Type B pancreatic cell (in vitro differentiated cells): Measurements from ENCODE around the gene TAOK2. TPM values are rescaled to one million over a fixed set of nuclear protein-coding genes. Genes with fewer than 3 reads are reported as not detected.

Source experiments
- DNase-seq: peaks from one replicate; pipeline ENCODE4 v3.0.0; 2021; ENCODE audit warnings: mixed read lengths; ENCODE audit not compliant: unreplicated experiment; ENCODE audit errors: extremely low spot score
- H3K27ac Mint-ChIP-seq: 2 replicates; pipeline ENCODE4 v1.8.0; 2021; ENCODE audit warnings: mild to moderate bottlenecking, mixed read lengths
- H3K27me3 Mint-ChIP-seq: 2 replicates; pipeline ENCODE4 v1.8.0; 2021; ENCODE audit warnings: mixed read lengths
- H3K36me3 Mint-ChIP-seq: 2 replicates; pipeline ENCODE4 v1.8.0; 2021; ENCODE audit warnings: mixed read lengths
- H3K4me1 Mint-ChIP-seq: one replicate; pipeline ENCODE4 v1.8.0; 2021; ENCODE audit warnings: mixed read lengths; ENCODE audit not compliant: unreplicated experiment
- H3K4me3 Mint-ChIP-seq: 2 replicates; pipeline ENCODE4 v1.8.0; 2021; ENCODE audit warnings: mild to moderate bottlenecking, mixed read lengths
- H3K9me3 Mint-ChIP-seq: 2 replicates; pipeline ENCODE4 v1.8.0; 2021; ENCODE audit warnings: mixed read lengths
- total RNA-seq: library from RNA; stranded (reverse); gene quantifications from 2 replicates; pipeline ENCODE4 v1.2.1, GENCODE V29; 2021; ENCODE audit warnings: low replicate concordance
- TF ChIP-seq, protein P1 (sequence below): fragments of 200-600 bp; sonication (generic); conservative IDR thresholded peaks from 2 replicates; pipeline ENCODE4 v1.5.0; 2021; ENCODE audit warnings: antibody characterized with exemption, mild to moderate bottlenecking

TAOK2 gene
- total RNA-seq, 1 donor from 2014 or later, result 52.4 TPM

DNA sequence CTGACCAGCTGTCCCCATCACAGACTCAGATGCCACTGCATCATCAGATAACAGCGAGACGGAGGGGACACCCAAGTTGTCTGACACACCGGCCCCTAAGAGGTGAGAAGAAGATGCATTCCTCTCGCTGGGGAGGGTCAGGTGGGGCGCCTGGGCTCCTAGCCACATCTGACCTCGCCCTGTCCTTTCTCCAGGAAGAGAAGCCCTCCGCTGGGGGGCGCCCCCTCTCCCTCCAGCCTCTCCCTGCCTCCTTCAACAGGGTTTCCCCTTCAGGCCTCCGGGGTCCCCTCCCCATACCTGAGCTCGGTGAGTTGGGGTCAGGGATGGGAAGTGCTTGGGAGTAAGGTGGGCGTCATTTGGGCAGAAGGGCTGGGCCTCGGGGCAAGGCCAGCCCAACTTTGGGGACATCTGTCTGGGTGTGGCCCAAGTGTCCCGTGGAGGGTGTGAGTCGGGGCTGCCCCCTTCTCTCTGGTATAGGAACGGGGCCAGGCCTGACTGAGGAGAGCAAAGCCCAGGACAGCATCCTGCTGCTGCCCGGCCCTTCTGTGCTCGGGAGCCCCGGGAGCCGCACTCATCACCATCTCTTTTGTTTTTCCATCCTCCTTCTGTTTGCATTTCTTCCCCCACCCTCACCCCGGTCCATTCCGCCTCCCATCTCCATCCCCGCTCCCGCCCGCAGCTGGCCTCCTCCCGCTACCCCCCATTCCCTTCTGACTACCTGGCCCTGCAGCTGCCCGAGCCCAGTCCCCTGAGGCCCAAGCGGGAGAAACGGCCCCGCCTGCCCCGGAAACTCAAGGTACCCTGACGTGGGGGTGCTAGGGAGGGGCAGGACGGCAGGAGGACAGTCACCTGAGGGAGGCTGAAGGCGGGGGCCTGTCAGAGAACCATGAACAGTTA is 27.3 kb downstream of the TAOK2 start:
- Mint-ChIP-seq H3K9me3 (no peaks in the 10 kb centered on the region), H3K36me3 (peaks cover 3% of the 10 kb centered on the region), H3K4me3 (no peak overlapping the region), H3K27me3 (no peaks in the 10 kb centered on the region), H3K4me1 (peaks cover 5% of the 10 kb centered on the region), H3K27ac (no peak overlapping the region)
- TF ChIP-seq, protein P1, sequence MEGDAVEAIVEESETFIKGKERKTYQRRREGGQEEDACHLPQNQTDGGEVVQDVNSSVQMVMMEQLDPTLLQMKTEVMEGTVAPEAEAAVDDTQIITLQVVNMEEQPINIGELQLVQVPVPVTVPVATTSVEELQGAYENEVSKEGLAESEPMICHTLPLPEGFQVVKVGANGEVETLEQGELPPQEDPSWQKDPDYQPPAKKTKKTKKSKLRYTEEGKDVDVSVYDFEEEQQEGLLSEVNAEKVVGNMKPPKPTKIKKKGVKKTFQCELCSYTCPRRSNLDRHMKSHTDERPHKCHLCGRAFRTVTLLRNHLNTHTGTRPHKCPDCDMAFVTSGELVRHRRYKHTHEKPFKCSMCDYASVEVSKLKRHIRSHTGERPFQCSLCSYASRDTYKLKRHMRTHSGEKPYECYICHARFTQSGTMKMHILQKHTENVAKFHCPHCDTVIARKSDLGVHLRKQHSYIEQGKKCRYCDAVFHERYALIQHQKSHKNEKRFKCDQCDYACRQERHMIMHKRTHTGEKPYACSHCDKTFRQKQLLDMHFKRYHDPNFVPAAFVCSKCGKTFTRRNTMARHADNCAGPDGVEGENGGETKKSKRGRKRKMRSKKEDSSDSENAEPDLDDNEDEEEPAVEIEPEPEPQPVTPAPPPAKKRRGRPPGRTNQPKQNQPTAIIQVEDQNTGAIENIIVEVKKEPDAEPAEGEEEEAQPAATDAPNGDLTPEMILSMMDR, result no peak
- DNase-seq, result no peak

DNA sequence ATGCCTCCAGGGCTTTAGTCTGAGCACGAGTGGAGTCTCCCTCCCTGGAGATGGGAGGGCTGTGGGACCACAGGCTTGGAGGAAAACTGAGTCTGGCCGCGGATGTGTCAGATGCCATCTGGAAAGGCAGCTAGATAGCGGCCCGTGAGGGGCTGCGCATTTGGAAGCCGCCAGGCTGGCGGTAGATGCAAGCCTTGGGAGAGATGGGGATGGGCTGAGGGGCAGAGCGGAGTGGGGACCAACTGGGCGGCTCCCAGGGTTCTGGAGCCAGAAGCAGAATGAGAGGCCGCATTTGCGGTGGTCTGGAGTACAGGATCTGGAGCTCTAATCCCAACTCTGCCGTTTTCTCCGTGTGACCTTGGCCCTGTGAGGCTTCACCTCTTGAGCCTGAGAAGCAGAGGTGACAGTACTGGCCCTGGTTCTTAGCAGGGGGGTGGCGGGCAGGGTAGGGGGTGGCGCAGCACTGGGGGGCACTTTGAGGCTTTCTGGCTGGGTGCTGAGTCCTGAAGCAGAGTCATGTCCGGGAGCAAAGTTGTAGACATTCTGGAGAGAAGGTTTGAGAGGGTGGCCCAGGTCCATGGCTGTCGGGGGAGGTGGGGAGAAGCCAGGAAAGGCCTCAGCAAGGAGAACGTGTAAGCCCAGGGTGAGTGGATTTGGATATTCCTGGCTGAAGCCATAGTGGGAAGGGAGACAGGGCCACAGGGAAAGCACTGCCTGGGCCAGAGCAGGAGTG is 29.1 kb downstream of the TAOK2 start:
- no peak overlapping the region for H3K4me3 Mint-ChIP-seq
- H3K27me3 Mint-ChIP-seq, result no peaks in the 10 kb centered on the region
- TF ChIP-seq, protein P1, result no peak
- H3K27ac Mint-ChIP-seq, result peak overlapping the region; percentile 41
- H3K9me3 Mint-ChIP-seq, result no peaks in the 10 kb centered on the region
- no peaks in the 10 kb centered on the region for H3K4me1 Mint-ChIP-seq
- DNase-seq, result no peak
- no peaks in the 10 kb centered on the region for H3K36me3 Mint-ChIP-seq

- Mint-ChIP-seq H3K27ac (no peak overlapping the region), H3K4me1 (no peaks in the 10 kb centered on the region), H3K4me3 (no peak overlapping the region), H3K36me3 (no peaks in the 10 kb centered on the region), H3K9me3 (no peaks in the 10 kb centered on the region), H3K27me3 (peaks cover 6% of the 10 kb centered on the region)
- DNase-seq, result no peak
- TF ChIP-seq, protein P1, result no peak
Observed at GRCh38 chr16:30003670-30004423, 30.2 kb downstream of the TAOK2 start.

GRCh38 chr16:30004424-30004776 is 30.7 kb downstream of the TAOK2 start:
- no peak for DNase-seq
- Mint-ChIP-seq H3K4me1 (no peaks in the 10 kb centered on the region), H3K36me3 (no peaks in the 10 kb centered on the region), H3K27me3 (peaks cover 12% of the 10 kb centered on the region), H3K27ac (no peak overlapping the region), H3K9me3 (no peaks in the 10 kb centered on the region), H3K4me3 (no peak overlapping the region)
- TF ChIP-seq, protein P1, result no peak

DNA sequence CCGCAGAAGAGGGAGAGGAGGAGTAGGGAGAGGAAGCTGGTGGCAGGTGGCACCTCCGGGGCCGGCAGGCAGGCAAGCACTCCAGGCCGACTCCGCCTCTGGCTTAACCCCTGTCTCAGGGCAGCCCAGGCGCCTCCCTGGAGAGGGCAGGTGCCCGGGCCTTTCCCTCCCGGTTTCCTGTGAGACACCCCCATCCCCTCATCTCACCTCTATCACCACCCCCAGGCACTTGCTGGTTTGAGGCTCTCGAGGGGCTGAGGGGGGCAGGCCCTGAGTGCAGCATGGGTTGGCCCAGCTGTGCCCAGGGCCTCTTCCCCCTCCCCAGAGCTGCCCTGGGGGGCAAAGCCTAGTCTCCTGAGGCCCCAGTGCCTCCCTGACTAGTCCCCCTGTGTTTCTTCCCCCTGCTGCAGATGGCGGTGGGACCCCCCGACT is 31.2 kb downstream of the TAOK2 start:
- no peak overlapping the region for H3K27ac Mint-ChIP-seq
- TF ChIP-seq, protein P1, result no peak
- peaks cover 14% of the 10 kb centered on the region for H3K27me3 Mint-ChIP-seq
- H3K4me1 Mint-ChIP-seq, result no peaks in the 10 kb centered on the region
- no peak for DNase-seq
- H3K9me3 Mint-ChIP-seq, result no peaks in the 10 kb centered on the region
- no peak overlapping the region for H3K4me3 Mint-ChIP-seq
- H3K36me3 Mint-ChIP-seq, result no peaks in the 10 kb centered on the region
